IMR-90 (cell line): ENCODE results near the gene CCR5. TPM values are rescaled to one million over a fixed set of nuclear protein-coding genes. Genes with fewer than 3 reads are reported as not detected.

Experiments used
- ATAC-seq: fragments of 200-7000 bp; cut with Tn5 transposase; 2 replicates; pipeline ENCODE4 v1.9.1; 2020; ENCODE audit warnings: low read depth, mild to moderate bottlenecking, moderate library complexity
- BruUV-seq: library from RNA; stranded (reverse); fragments of 400-500 nt; replicated peaks from 2 replicates; lab custom pipeline; 2021; lab: Mats Ljungman, UMichigan
- CTCF ChIA-PET: fragments of 300-600 bp; formaldehyde crosslinking; extraction: SDS; loops from one replicate; lab custom pipeline; 2021; ENCODE audit warnings: antibody characterized with exemption; lab: Yijun Ruan, JAX
- POLR2A ChIA-PET: fragments of 300-600 bp; sonication (Branson Sonifier 250); formaldehyde crosslinking; loops from one replicate; lab custom pipeline; 2022; ENCODE audit warnings: antibody characterized with exemption; ENCODE audit not compliant: unreplicated experiment; lab: Charles Lee
- DNase-seq: peaks from one replicate; pipeline ENCODE4 v3.0.0; 2013
- H2AFZ ChIP-seq: replicated peaks from 2 replicates; pipeline ENCODE3; 2013; ENCODE audit warnings: low read length, mild to moderate bottlenecking; ENCODE audit not compliant: poor library complexity
- H2AK5ac ChIP-seq: 2 replicates; pipeline ENCODE4 v1.6.1; 2013; ENCODE audit warnings: low read depth, low read length, inconsistent platforms
- H2AK9ac ChIP-seq: replicated peaks from 2 replicates; pipeline ENCODE3; 2013; ENCODE audit warnings: mild to moderate bottlenecking, low read depth, low read length, moderate library complexity; ENCODE audit not compliant: poor library complexity
- H2BK120ac ChIP-seq: 2 replicates; pipeline ENCODE4 v1.6.1; 2013; ENCODE audit warnings: low read depth, low read length, inconsistent platforms
- H2BK15ac ChIP-seq: 3 replicates; pipeline ENCODE4 v1.6.1; 2013; ENCODE audit warnings: low read depth, low read length, inconsistent platforms
- H2BK20ac ChIP-seq: 2 replicates; pipeline ENCODE4 v1.6.1; 2013; ENCODE audit warnings: low read depth, mild to moderate bottlenecking, inconsistent platforms, low read length, moderate library complexity
- H2BK5ac ChIP-seq: 2 replicates; pipeline ENCODE4 v1.6.1; 2013; ENCODE audit warnings: mild to moderate bottlenecking, low read depth, low read length, inconsistent platforms; ENCODE audit not compliant: poor library complexity, severe bottlenecking
- H3K14ac ChIP-seq: replicated peaks from 2 replicates; pipeline ENCODE4 v1.6.1; 2013; ENCODE audit warnings: low read depth, low read length, inconsistent platforms
- H3K18ac ChIP-seq: 2 replicates; pipeline ENCODE4 v1.6.1; 2013; ENCODE audit warnings: low read depth, low read length, control low read depth
- H3K23ac ChIP-seq: 2 replicates; pipeline ENCODE4 v1.6.1; 2013; ENCODE audit warnings: low read depth, low read length, inconsistent platforms
- H3K27ac ChIP-seq: 2 replicates; pipeline ENCODE4 v1.5.1; 2013; ENCODE audit warnings: mild to moderate bottlenecking, control low read depth, low read length; ENCODE audit not compliant: insufficient read depth
- H3K27me3 ChIP-seq: 2 replicates; pipeline ENCODE4 v1.6.1; 2013; ENCODE audit warnings: low read length; ENCODE audit not compliant: control insufficient read depth, insufficient read depth
- H3K36me3 ChIP-seq: 2 replicates; pipeline ENCODE4 v1.6.1; 2013; ENCODE audit warnings: low read length, mixed read lengths; ENCODE audit not compliant: control insufficient read depth, insufficient read depth
- H3K4ac ChIP-seq: 2 replicates; pipeline ENCODE4 v1.6.1; 2013; ENCODE audit warnings: low read depth, low read length, inconsistent platforms
- H3K4me1 ChIP-seq: 2 replicates; pipeline ENCODE4 v1.6.1; 2013; ENCODE audit warnings: low read length, mixed read lengths; ENCODE audit not compliant: control insufficient read depth, insufficient read depth
- H3K4me2 ChIP-seq: 2 replicates; pipeline ENCODE4 v1.6.1; 2013; ENCODE audit warnings: low read depth, mild to moderate bottlenecking, control low read depth, low read length, moderate library complexity
- H3K4me3 ChIP-seq: 2 replicates; pipeline ENCODE4 v1.5.1; 2013; ENCODE audit warnings: low read depth, mild to moderate bottlenecking, control low read depth, low read length, moderate library complexity; ENCODE audit not compliant: insufficient read depth
- H3K56ac ChIP-seq: 2 replicates; pipeline ENCODE4 v1.6.1; 2013; ENCODE audit warnings: low read length, inconsistent platforms; ENCODE audit not compliant: insufficient read depth; ENCODE audit errors: extremely low read depth
- H3K79me1 ChIP-seq, 2 experiments: 2 replicates each; pipeline ENCODE4 v1.6.1; 2013; ENCODE audit warnings: low read length in 2 of 2, inconsistent platforms in 1 of 2, low read depth in 1 of 2
- H3K9ac ChIP-seq: 2 replicates; pipeline ENCODE4 v1.6.1; 2013; ENCODE audit warnings: low read depth, low read length, control low read depth
- H3K9me1 ChIP-seq: 2 replicates; pipeline ENCODE4 v1.6.1; 2013; ENCODE audit warnings: low read length, inconsistent platforms; ENCODE audit not compliant: insufficient read depth
- H3K9me3 ChIP-seq: 2 replicates; pipeline ENCODE4 v1.6.1; 2013; ENCODE audit warnings: low read length; ENCODE audit not compliant: control insufficient read depth, insufficient read depth
- H4K20me1 ChIP-seq: 2 replicates; pipeline ENCODE4 v1.6.1; 2013; ENCODE audit warnings: low read length, inconsistent platforms; ENCODE audit not compliant: insufficient read depth
- H4K5ac ChIP-seq: 2 replicates; pipeline ENCODE4 v1.6.1; 2013; ENCODE audit warnings: mild to moderate bottlenecking, low read depth, low read length, control low read depth
- H4K8ac ChIP-seq, 2 experiments: 2 replicates each; pipeline ENCODE4 v1.6.1; 2013; ENCODE audit warnings: low read depth in 2 of 2, low read length in 2 of 2, control low read depth in 1 of 2, inconsistent platforms in 1 of 2
- H4K91ac ChIP-seq: 2 replicates; pipeline ENCODE4 v1.6.1; 2013; ENCODE audit warnings: low read depth, low read length, inconsistent platforms; ENCODE audit not compliant: insufficient read depth
- BHLHE40 ChIP-seq: fragments of 150-350 bp; IDR thresholded peaks from 2 replicates; pipeline ENCODE4 v1.6.1; 2016; ENCODE audit warnings: mild to moderate bottlenecking, low read depth, low read length
- CEBPB ChIP-seq: IDR thresholded peaks from 2 replicates; pipeline ENCODE4 v1.6.1; 2012; ENCODE audit warnings: low read depth, low read length, improper control_type of control experiment
- CTCF ChIP-seq: conservative IDR thresholded peaks from 2 replicates; pipeline ENCODE4 v1.5.1; 2012; ENCODE audit warnings: mild to moderate bottlenecking, low read depth, low read length, improper control_type of control experiment
- MAFK ChIP-seq: IDR thresholded peaks from 2 replicates; pipeline ENCODE4 v1.6.1; 2012; ENCODE audit warnings: low read depth, low read length, improper control_type of control experiment
- MXI1 ChIP-seq: IDR thresholded peaks from 2 replicates; pipeline ENCODE4 v1.6.1; 2012; ENCODE audit warnings: low read depth, mild to moderate bottlenecking, low read length, moderate library complexity, borderline replicate concordance
- NFE2L2 ChIP-seq: fragments of 150-350 bp; IDR thresholded peaks from 2 replicates; pipeline ENCODE4 v1.6.1; 2016; ENCODE audit warnings: low read depth, mild to moderate bottlenecking, low read length
- RCOR1 ChIP-seq: IDR thresholded peaks from 2 replicates; pipeline ENCODE4 v1.6.1; 2012; ENCODE audit warnings: mild to moderate bottlenecking, low read length, improper control_type of control experiment; ENCODE audit not compliant: insufficient replicate concordance
- WGBS, 2 experiments: methylation state at CpG; one replicate each; pipeline versions ENCODE4 v1.1.5 to v1.1.7; 2013; ENCODE audit warnings: missing lambda C conversion rate in 2 of 2; ENCODE audit not compliant: insufficient read length in 1 of 2; ENCODE audit errors: extremely low coverage in 2 of 2; 5-methylcytosine and 5-hydroxymethylcytosine counted together
- dilution Hi-C: fragments of 300-500 bp; cut with HindIII; formaldehyde crosslinking; loops from one replicate; pipeline ENCODE4 v1.14.3; 2018; ENCODE audit warnings: low sequenced_read_pairs; ENCODE audit not compliant: unreplicated experiment
- in situ Hi-C: fragments of 300-500 bp; cut with MboI; formaldehyde crosslinking; loops from 3 replicates; pipeline ENCODE4 v1.14.3; 2019; ENCODE audit warnings: low sequenced_read_pairs, inconsistent platforms, mixed read lengths
- intact Hi-C: fragments of 100-400 bp; cut with micrococcal nuclease; formaldehyde crosslinking; loops from 2 replicates; pipeline ENCODE4 v1.10.0; 2022
- polyA plus RNA-seq, 3 experiments: library from polyadenylated mRNA; depleted of rRNA; stranded (reverse); fragments of >200 nt; gene quantifications; 2 replicates each; pipeline ENCODE4 v1.2.3, GENCODE V29; 2012; ENCODE audit warnings: low replicate concordance in 1 of 3
- total RNA-seq: library from RNA; depleted of rRNA; stranded (reverse); fragments of >200 nt; gene quantifications from 2 replicates; pipeline ENCODE4 v1.2.3, GENCODE V29; 2012

CCR5 gene
- total and polyA plus RNA-seq, 2 of the 4 experiments (the other 2 are of a cell fraction) = not detected

GRCh38 chr3:46409739-46410489 lies 39.2 kb downstream of the CCR5 start (continued):
- no peak for TF ChIP-seq NFE2L2

- no peak for DNase-seq
- Histone ChIP-seq H3K4ac (no peak overlapping the region), H3K9me3 (no peaks in the 10 kb centered on the region), H3K23ac (no peak overlapping the region), H4K8ac (no peak overlapping the region), H3K56ac (no peak overlapping the region), H3K36me3 (no peaks in the 10 kb centered on the region), H2BK20ac (no peak overlapping the region), H4K20me1 (no peaks in the 10 kb centered on the region), H2AK9ac (no peak overlapping the region), H3K4me1 (peaks cover 18% of the 10 kb centered on the region), H4K91ac (no peak overlapping the region), H2AK5ac (no peak overlapping the region), H2BK120ac (no peak overlapping the region), H2BK15ac (no peak overlapping the region), H3K4me3 (no peak overlapping the region), H4K5ac (no peak overlapping the region), H3K9me1 (peaks cover 5% of the 10 kb centered on the region), H2BK5ac (no peak overlapping the region), H3K79me1 (peaks cover 0 to 4% of the 10 kb centered on the region in 2 experiments; a peak in 1 of 4 replicates), H3K27me3 (peaks cover 1% of the 10 kb centered on the region; the same call in 1 of the 2 replicates), H3K27ac (no peak overlapping the region), H3K9ac (no peak overlapping the region), H3K18ac (no peak overlapping the region), H3K4me2 (no peak overlapping the region), H2AFZ (no peak overlapping the region), H3K14ac (no peak overlapping the region)
- BruUV-seq = no TSS peak
- no peak for ATAC-seq
- intact Hi-C loops = no loop called here
- POLR2A ChIA-PET = no interaction called here
- CTCF ChIA-PET = no interaction called here
- dilution Hi-C loops = no loop called here
- no CpG with 5 or more reads among the region's 2 CpGs for WGBS, 2 experiments
- in situ Hi-C loops = no loop called here
- no peak for TF ChIP-seq RCOR1
- no peak for TF ChIP-seq MXI1
- no peak for TF ChIP-seq BHLHE40
- no peak for TF ChIP-seq MAFK
- no peak for TF ChIP-seq CTCF
- TF ChIP-seq CEBPB = no peak
Measured at GRCh38 chr3:46410669-46411068, 39.9 kb downstream of the CCR5 start.
